GM19324 (cell line): Measurements from ENCODE around the gene GRIP1.

ENCODE experiments used
- ATAC-seq: cut with Tn5 transposase; IDR thresholded peaks from one replicate; pipeline ENCODE4 v1.9.1; 2021; ENCODE audit warnings: mild to moderate bottlenecking, moderate library complexity; ENCODE audit not compliant: unreplicated experiment, low FRiP score

GRIP1 gene

DNA sequence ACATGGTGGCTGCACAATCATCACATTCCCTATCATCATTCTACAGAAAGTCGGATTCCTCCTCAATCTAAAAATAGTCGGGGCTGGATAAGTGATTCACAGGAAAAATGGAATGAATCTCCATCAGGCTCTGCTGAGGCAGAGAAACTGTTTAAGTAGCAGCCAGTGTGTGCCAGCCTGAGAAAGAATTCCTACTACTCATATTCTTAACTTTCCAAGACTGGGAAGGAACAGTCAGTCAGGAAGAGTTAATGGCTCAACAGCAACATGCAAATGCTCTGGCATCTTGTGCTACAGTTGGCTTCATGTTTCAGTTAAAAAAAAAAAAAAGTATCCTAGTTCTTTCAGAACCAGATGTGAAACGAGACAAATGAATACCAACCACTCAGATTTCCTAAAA lies 187.0 kb downstream of the GRIP1 start:
- ATAC-seq, result no peak

DNA sequence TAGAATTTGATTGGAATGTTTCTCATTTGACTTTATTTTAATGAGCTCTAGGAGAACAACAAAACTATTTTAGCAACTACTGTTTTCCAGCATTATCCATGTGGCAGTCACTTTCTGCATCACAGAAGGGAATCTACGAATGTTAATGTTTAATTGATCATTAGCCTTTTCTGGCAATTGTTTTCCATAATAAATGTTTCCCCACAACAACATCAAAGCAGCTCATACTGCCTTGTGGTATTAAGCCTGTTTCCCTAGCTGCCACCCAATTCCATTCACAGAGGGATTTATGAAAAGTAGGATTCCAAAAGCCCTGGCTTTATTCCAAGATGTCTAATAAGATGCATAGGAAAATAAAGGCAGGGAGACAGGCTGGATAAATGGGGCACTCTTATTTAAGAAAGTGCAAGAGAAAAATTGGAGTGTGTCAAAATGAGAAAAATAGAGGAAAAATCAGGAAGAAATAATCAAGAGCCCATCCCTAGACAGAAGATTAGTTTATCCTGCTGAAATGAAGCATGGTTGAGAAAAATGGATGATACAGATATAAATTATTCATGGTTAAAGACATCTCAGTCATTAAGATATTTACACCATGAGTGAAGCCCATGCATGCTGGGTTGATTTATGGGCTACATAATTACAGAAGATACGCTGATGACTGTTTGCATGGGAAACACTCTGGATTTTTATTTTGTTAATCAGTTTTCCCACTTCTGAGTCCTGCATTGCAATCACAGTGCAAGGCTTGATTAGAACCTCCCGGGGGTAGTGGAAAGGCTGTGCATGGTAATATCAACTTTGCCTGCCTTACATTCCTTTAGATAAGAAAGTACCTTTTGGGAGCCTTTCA lies 196.3 kb downstream of the GRIP1 start:
- ATAC-seq, result no peak

DNA sequence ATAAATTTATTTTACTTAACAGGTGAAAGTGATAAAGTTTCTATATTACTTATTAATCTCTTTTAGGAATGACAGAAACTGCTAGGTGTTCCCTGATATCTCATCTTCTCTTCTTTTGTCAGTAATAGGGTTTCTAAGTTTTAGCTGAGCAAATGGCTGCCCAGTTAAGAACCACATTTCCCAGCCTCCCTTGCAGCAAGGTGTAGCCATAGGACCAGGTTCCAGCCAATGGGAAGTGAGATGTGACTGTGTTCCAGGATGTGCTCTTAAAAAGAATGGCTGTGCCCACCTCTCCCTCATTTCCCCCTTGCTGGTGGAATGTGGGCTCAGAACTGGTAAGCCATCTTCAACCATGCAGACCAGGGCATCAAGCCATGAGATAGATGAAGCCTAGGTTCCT lies 210.9 kb downstream of the GRIP1 start:
- no peak for ATAC-seq

DNA sequence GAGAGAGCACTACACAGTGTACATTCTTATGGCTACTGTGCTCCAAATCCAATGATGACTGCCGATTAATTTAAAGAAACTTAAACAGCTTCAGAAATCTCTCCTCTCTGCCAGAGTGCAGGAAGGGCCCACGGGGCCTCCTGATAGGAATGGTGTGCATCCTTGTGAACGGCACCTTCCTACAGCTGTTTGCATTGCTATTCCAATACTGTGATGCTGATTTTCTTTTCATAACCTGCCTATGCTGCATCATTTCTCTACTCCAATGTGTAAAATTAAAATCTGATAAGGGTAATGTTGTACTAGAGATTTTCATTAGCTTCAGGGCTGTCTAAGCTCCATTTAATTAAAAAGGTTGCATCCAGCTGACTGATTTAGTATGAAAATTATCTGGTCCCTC lies 217.5 kb downstream of the GRIP1 start:
- no peak for ATAC-seq

DNA sequence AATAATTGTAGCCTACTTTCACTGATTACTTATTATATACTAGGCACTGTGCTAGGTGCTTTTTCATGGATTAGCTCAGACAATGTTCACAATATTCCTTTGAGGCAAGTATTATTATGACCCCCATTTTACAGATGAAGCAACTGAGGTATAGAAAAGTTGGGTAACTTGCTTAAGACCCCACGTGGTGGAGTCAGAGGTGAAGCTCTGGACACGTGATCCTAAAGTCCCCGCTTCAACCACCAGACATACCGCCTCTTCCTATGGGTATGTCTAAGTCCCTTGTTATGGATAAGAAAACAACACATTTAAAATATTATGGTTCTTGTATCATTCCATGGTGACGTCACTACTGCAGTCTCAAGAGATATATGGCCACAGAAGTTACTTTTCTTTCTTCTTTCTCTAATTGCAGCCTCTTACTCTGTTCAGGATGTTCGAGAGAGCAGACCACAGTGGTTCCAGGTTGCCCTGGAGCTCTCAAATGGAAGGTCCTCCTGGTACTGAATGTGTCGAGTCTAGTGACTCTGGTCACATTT lies 218.9 kb downstream of the GRIP1 start:
- ATAC-seq, result no peak

DNA sequence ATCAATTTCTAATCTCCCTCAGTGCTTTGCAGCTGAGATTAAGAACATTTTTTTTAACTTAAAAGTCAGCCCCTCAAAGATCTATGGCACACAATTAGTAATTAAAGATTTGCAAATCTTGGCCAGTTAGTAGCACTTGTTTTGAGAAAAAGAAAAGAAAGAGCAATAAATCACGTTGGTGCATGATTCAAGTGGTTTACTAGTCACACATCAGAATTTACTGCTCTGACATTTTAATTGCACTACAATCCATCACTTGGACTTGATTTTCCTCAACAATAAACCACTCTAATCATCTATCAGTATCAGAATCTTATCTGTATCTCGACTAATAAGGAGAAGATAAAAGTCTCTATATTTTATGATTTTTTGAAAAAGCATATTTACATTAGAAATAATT lies 222.3 kb downstream of the GRIP1 start:
- ATAC-seq, result no peak

DNA sequence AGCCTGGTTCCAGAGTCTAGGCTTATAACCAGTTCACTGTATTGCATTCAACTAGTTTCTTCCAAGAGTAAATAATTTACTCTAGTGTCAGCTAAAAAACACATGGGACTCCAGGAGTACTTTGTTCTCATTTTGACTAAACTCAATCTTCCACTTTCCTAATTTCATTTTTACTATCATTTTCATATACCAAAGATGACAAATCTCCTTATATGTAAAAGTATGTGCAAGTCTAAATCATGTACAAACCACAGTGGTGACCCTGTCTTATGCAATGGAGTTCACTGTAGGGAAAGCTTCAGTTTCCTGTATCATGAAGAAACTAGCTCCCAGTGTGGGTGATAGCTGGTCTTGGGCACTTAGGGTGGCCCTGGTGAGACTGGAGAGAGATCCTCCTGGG lies 225.0 kb downstream of the GRIP1 start:
- ATAC-seq, result no peak

DNA sequence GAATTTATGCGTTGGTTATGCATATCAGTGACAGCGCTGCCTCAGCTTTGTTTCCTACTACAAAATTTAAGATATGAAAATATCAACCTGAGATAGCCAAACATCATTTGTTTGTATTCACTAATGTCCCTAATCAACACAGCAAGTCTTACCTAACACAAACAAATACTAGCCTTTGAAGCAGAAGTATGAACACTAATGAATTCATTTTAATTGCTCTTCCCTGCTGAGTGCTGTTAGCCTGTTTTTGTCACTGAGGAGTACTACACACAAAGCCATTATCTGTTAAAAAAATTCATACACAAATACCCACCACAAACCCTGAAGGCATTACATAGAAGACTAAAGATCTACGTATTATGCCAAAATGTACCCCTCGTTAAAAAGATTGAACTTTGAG lies 225.8 kb downstream of the GRIP1 start:
- no peak for ATAC-seq

DNA sequence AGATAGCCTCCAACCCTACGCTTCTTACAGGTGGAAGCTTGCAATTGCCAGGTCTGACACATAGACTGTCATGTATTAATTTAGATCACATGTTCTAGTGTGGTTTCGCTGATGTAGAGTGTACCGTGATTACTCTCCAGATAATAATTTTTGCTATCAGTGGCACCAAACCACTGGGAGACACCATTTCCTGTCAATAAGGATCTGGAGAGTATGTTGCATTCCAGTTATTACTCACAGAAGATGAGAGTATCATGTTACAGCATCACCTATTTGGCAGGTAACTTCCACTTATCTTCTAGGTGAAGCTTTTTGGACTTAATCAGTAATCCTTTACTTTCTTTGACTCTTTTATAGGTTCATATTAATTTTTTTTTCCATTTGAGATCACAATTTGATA lies 229.3 kb downstream of the GRIP1 start:
- no peak for ATAC-seq

DNA sequence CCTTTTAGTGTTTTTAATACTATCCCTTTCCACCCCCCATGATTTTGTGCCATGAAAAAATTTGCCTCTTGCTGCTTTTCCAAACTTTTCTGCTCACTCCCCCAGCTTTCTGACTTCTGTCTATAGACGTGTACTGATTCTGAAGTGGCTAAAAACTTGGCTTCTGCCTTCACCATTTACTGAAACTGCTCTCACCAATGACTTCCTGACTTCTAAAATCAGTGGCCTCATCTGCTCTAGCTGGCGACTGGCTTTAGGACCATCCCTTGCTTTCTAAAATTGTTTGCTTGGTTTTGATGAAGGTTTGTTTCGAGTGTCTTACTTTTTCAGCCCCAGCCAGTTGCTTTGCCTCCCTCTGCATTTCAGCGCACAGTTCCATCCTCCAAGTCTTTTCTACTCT lies 231.2 kb downstream of the GRIP1 start:
- no peak for ATAC-seq

DNA sequence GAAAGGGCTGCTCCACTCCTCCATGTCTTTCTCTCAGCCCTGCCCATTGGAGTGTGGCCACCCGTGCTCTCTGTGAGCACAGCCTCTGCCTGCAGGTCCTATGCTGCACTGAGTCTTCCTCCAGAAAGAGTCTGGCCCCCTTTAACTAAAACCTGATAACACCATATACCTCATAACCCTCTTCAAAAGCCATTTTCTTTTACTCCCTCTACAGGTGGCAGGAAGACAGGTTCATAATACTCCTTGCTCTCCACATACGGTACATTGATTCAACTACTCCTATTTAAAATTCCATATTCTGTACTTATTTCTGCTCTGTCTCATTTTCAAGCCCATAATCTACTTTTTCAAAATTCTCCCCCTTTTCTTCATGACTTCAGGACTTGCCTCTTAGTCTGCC lies 232.6 kb downstream of the GRIP1 start:
- ATAC-seq, result no peak

DNA sequence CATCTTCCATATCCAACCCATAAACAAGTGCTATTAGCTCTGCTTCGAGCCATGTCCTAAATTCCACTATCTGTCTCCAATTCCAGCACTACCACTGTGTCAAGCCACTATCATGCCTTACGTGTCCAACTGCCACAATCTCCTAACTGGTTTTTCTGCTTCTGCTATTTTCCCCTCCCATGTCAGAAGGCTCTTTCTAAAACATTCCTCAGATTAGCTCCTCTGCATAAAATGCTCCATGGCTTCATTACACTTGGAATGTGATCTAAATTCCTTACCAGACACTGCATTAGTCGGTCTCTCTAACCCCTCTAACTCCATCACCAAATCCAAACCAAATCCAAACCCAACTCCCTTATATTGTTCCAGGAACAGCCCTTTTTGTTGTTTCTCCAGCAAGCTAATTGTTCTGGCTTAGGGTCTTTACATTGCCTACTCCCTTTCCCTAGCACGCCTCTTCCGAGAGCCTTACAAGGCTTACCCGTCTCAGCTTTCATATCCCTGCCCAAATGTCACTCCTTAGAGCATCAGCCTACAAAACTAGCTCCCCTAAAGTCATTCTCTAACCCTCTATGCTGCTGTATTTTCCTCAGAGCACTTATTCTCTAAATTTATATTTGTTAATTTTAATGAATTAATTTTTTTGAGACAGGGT lies 236.8 kb downstream of the GRIP1 start:
- no peak for ATAC-seq

DNA sequence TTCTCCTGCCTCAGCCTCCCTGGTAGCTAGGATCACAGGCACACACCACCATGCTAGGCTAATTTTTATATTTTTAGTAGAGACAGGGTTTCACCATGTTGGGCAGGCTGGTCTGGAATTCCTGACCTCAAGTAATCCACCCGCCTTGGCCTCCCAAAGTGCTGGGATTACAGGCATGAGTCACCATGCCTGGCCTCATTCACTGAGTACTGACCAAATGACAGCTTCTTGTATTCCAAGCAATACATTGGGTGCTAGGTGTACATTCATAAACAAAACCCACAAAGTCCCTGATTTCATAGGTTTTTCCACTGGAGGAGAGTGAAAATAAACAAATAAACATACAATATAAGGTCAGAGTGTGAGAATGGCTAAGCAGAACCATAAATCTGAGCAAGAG lies 240.3 kb downstream of the GRIP1 start:
- ATAC-seq, result no peak

DNA sequence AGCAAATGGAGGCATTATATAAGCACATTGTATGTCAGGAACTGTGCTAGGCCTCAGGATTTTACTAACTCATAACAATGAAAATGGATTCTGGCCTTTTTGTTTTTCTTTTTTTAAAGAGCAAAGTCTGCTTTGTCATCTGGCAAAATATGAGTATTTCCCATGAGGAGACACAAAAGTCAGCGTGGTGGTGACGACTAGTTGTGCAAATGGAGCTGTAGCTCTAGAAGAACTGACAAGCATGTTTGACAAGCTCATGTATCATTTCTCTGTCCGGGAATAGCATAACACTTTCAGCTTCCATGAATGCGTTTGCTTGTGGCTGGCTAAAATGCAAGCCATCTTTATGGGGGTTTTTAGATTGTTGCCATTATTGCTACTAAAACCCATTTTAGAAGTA lies 248.8 kb downstream of the GRIP1 start:
- no peak for ATAC-seq

DNA sequence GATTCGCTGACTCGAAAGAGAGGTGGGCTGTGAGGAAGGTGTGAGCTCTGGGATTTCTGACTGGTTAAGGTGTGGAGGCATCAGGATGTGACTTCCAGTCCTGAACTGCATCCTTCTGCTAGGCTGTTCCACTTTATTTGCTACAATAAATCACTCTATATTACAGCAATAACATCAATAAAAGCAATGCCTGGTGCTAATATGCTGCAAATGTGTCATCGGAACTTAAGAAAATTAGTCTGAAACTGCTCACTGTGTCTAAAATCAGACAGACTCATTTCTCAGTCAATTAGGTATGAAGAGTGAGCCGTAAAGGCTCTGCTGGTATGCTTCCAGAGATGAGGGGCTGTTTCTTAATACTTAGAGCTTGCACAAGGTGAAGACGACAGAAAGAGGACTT lies 250.0 kb downstream of the GRIP1 start:
- no peak for ATAC-seq

DNA sequence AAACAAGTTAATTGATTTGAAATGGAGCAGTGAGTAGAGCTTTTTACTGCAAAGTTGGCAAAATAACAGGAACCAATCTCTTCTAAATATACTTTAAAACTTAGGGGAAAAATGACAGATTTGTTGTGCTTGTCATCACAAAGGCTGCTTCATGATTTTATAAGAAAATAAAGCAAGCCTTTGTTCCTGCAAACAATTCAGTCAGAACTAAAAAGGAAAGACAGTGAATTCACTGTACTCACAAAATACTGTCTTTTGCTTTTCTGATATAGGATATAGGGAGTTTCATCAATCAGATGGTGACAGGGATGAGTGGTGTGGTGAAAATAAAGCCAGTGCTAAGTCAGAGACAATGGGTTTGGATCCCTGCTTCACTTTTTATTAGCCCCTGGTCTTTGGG lies 250.6 kb downstream of the GRIP1 start:
- no peak for ATAC-seq

DNA sequence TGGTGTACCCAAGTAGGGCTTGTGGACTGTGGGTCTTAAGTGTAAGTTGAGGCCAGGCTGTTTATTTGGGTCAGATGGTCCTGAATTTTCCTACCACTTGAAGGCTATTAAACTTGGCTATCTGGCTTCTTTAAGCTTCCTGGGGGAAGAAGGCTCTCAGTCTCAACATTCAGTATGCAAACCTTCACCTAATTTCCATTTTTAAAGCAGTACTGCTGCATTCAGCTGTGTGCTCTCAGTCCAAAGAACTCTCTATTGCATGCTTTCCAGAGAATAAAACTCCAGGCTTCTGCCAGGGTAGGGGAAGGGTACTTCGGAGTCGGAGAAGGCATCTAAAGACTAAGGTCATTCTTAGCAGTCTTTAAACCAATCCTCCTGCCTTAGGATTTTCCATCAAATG lies 252.2 kb downstream of the GRIP1 start:
- ATAC-seq, result no peak

DNA sequence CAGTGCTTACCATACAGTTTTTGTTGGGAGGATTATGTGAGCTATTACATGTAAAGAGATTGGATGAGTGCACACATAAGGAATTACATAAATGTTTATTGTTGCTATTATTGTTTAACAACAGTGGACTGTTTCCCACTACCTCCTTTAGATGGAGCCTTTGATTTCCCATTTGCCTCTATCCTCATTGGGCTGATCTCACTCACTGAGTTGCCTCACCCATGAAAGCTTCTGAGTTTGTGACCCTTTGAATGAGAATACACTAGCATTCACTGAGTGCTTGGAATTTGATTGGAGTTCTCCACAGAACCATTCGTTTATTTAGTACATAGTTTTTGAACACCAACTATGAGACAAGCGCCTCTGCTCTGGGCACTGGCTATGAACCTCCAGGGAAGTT lies 255.6 kb downstream of the GRIP1 start:
- ATAC-seq, result no peak

DNA sequence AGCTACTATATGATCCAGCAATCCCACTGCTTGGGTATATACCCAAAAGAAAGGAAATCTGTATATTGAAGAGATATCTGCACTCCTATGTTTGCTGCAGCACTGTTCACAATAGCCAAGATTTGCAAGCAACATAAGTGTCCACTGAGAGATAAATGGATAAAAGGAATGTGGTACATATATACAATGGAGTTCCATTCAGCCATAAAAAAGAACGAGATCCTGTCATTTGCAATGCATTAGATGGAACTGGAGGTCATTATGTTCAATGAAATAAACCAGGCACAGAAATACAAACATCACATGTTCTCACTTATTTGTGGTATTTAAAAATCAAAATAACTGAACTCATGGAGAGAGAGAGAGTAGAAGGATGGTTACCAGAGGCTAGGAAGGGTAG lies 260.0 kb downstream of the GRIP1 start:
- ATAC-seq, result no peak

DNA sequence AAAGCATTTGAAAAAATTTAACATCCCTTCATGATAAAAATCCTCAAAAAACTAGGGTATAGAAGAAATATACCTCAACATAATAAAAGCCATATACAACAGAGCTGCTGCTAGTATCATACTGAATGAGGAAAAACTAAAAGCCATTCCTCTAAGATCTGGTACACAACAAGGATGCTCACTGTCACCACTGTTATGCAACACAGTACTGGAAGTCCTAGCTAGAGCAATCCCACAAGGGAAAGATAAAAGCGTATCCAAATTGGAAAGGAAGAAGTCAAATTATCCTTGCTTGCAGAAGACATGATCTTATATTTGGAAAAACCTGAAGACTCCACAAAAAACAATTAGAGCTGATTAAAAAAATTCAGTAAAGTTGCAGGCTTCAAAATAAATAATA lies 261.7 kb downstream of the GRIP1 start:
- no peak for ATAC-seq

DNA sequence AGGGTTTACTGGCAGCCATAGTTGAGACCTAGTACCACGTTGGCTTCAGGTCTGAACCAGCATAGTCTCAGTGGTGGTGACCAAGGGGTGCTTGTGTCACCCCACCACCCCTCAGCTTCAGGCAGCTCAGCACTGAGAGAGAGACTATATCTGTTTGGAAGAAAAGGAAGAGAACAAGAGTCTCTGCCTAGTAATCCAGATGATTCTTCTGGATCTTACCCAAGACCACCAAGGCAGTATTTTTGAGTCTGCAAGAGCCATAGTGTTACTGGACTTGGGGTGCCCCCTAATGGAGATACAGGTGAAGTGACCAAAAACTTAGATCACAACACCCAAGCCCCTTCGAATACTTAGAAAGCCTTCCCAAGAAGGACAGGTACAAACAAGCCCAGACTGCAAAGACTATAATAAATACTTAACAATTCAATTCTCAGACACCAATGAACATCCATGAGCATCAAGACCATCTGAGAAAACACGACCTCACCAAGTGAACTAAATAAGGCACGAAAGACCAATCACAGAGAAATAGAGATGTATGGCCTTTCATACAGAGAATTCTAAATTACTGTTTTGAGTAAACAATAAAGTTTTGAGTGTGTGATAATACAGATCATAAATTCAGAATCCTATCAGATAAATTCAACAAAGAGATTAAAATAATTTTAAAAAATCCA lies 269.5 kb downstream of the GRIP1 start:
- ATAC-seq, result no peak
